ENCODE results near the gene ZDHHC22.

DNA sequence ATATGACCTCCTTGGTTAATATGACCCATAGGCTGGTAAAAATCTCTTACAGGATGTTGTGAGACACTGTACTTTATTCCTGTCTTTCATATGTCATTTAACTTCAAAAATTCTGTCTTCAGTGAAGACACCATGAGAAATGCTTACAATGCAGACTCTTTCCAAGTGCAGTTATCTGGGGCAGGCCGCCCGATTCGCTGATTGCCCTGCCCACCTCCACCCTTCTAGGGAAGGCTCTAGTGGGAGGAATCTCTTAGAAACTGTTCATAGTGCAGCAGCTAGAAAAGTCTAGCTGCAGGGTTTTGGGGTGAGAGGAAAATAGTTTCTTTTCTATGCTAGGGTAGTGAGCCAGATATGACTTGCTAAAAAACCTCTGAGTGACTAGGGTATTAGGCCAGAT, 58.5 kb downstream of the ZDHHC22 start:
- TF ChIP-seq, protein P1, sequence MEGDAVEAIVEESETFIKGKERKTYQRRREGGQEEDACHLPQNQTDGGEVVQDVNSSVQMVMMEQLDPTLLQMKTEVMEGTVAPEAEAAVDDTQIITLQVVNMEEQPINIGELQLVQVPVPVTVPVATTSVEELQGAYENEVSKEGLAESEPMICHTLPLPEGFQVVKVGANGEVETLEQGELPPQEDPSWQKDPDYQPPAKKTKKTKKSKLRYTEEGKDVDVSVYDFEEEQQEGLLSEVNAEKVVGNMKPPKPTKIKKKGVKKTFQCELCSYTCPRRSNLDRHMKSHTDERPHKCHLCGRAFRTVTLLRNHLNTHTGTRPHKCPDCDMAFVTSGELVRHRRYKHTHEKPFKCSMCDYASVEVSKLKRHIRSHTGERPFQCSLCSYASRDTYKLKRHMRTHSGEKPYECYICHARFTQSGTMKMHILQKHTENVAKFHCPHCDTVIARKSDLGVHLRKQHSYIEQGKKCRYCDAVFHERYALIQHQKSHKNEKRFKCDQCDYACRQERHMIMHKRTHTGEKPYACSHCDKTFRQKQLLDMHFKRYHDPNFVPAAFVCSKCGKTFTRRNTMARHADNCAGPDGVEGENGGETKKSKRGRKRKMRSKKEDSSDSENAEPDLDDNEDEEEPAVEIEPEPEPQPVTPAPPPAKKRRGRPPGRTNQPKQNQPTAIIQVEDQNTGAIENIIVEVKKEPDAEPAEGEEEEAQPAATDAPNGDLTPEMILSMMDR (IDR thresholded peaks at IDR 0.05; ENCODE audit: low read length): no peak
- no peak for TF ChIP-seq EZH2 (IDR thresholded peaks at IDR 0.05; ENCODE audit: borderline replicate concordance, low read length)

Data from OCI-LY1 (cell line).